Ishikawa (cell line): ENCODE measurements around the gene FAM168A.

Experiments used
- CEBPB ChIP-seq: IDR thresholded peaks from 2 replicates; pipeline ENCODE4 v1.6.1; 2012
- CREB1 ChIP-seq: IDR thresholded peaks from 2 replicates; pipeline ENCODE4 v1.6.1; 2012; ENCODE audit warnings: low read depth
- EGR1 ChIP-seq: IDR thresholded peaks from 2 replicates; pipeline ENCODE4 v1.6.1; 2012
- EP300 ChIP-seq: IDR thresholded peaks from 2 replicates; pipeline ENCODE4 v1.6.1; 2012; ENCODE audit warnings: borderline replicate concordance
- FOXM1 ChIP-seq: IDR thresholded peaks from 2 replicates; pipeline ENCODE4 v1.6.1; 2012; ENCODE audit warnings: low read depth, borderline replicate concordance
- MAX ChIP-seq: IDR thresholded peaks from 2 replicates; pipeline ENCODE4 v1.6.1; 2012
- NFIC ChIP-seq: IDR thresholded peaks from 2 replicates; pipeline ENCODE4 v1.6.1; 2012
- RAD21 ChIP-seq: IDR thresholded peaks from 2 replicates; pipeline ENCODE4 v1.6.1; 2012; ENCODE audit warnings: low read depth
- REST ChIP-seq: IDR thresholded peaks from 2 replicates; pipeline ENCODE4 v1.6.1; 2012; ENCODE audit warnings: low read depth, mild to moderate bottlenecking
- TAF1 ChIP-seq: IDR thresholded peaks from 2 replicates; pipeline ENCODE4 v1.6.1; 2012; ENCODE audit warnings: low read depth, mild to moderate bottlenecking
- TCF12 ChIP-seq: IDR thresholded peaks from 2 replicates; pipeline ENCODE4 v1.6.1; 2012; ENCODE audit warnings: low read depth
- TEAD4 ChIP-seq: IDR thresholded peaks from 2 replicates; pipeline ENCODE4 v1.6.1; 2012
- USF1 ChIP-seq: IDR thresholded peaks from 2 replicates; pipeline ENCODE4 v1.6.1; 2012
- YY1 ChIP-seq: IDR thresholded peaks from 2 replicates; pipeline ENCODE4 v1.6.1; 2012; ENCODE audit warnings: low read depth
- ZBTB7A ChIP-seq: IDR thresholded peaks from 2 replicates; pipeline ENCODE4 v1.6.1; 2012; ENCODE audit warnings: low read depth

The FAM168A gene

GRCh38 chr11:73591743-73592142 lies 6.2 kb downstream of the FAM168A start:
- TF ChIP-seq FOXM1, result no peak
- TF ChIP-seq TAF1, result no peak
- TF ChIP-seq REST, result no peak
- TF ChIP-seq EGR1, result no peak
- no peak for TF ChIP-seq CREB1
- no peak for TF ChIP-seq MAX
- TF ChIP-seq USF1, result no peak
- no peak for TF ChIP-seq EP300
- TF ChIP-seq ZBTB7A, result no peak
- TF ChIP-seq NFIC, result no peak

- TF ChIP-seq TCF12 (no peak), REST (no peak), RAD21 (no peak), EGR1 (no peak), CREB1 (no peak), EP300 (no peak), YY1 (no peak), ZBTB7A (no peak), TAF1 (no peak), USF1 (no peak)
These were observed 6.9 kb downstream of the FAM168A start for GRCh38 chr11:73590991-73591390.

- no peak for TF ChIP-seq CREB1
- no peak for TF ChIP-seq FOXM1
- TF ChIP-seq MAX, result no peak
- TF ChIP-seq EP300, result no peak
- no peak for TF ChIP-seq TAF1
- no peak for TF ChIP-seq REST
- no peak for TF ChIP-seq EGR1
- no peak for TF ChIP-seq TEAD4
- no peak for TF ChIP-seq ZBTB7A
- no peak for TF ChIP-seq YY1
- TF ChIP-seq CEBPB, result no peak
- TF ChIP-seq TCF12, result no peak
- TF ChIP-seq RAD21, result no peak
- no peak for TF ChIP-seq NFIC
- no peak for TF ChIP-seq USF1
These were observed 11.1 kb downstream of the FAM168A start for GRCh38 chr11:73586791-73587190.

GRCh38 chr11:73585834-73586575 lies 11.9 kb downstream of the FAM168A start:
- TF ChIP-seq EP300 (no peak), ZBTB7A (no peak), USF1 (no peak), TCF12 (no peak), NFIC (no peak), RAD21 (no peak)
